ENCODE results near the gene DLG1. TPM values are rescaled to one million over a fixed set of nuclear protein-coding genes. Genes with fewer than 3 reads are reported as not detected.

The DLG1 gene
- total RNA-seq, 1 experiment from 2014 or later, result 90.2 TPM

DNA sequence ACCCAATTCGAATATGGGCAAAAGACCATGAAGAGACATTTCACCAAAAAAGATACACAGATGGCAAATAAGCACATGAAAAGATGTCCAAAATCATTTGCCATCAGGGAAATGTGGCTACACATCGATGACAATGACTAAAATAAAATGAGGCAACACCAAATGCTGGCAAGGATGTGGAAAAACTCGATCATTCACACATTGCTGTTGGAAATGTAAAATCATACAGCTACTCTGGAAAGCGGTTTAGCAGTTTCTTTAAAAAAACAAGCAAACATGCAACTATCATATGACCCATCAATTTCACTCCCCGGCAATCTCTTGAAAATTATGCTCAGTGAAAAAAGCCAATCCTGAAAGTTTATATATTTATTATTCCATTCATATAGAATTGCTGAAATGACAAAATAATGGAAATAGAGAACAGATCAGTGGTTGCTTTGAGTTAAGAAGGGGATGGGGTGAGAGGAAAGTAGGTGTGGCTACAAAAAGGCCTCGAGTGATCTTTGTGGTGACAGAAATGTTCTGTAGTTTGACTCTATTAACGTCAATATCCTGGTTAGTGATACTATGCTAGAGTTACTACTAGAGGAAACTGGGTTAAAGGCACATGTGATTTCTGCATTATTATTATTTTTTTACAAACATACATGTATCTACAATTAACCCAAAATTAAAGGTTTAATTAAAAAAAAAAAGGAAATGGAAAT is 45.0 kb downstream of the DLG1 start:
- CTCF ChIA-PET, result no interaction called here
- Histone ChIP-seq H3K27ac (ENCODE audit: low read length) (no peak overlapping the region), H3K9me3 (ENCODE audit: control insufficient read depth, insufficient read depth, low read depth, low read length) (peaks cover 15% of the 10 kb centered on the region), H3K4me3 (ENCODE audit: low read depth in 2 of 2, low read length in 2 of 2) (no peak overlapping the region), H3K36me3 (ENCODE audit: control insufficient read depth, insufficient read depth, low read length) (no peaks in the 10 kb centered on the region), H3K27me3 (ENCODE audit: control insufficient read depth, insufficient read depth, low read length) (no peaks in the 10 kb centered on the region), H3K4me1 (ENCODE audit: control insufficient read depth, insufficient read depth, low read length) (0 out of 2 replicates have a peak, but pooled peaks cover 2% of the 10 kb centered on the region)
- DNase-seq (ENCODE audit: low read depth, low spot score) (no peak), ATAC-seq (no peak)
- POLR2A ChIA-PET, result no interaction called here
- TF ChIP-seq, protein P1, sequence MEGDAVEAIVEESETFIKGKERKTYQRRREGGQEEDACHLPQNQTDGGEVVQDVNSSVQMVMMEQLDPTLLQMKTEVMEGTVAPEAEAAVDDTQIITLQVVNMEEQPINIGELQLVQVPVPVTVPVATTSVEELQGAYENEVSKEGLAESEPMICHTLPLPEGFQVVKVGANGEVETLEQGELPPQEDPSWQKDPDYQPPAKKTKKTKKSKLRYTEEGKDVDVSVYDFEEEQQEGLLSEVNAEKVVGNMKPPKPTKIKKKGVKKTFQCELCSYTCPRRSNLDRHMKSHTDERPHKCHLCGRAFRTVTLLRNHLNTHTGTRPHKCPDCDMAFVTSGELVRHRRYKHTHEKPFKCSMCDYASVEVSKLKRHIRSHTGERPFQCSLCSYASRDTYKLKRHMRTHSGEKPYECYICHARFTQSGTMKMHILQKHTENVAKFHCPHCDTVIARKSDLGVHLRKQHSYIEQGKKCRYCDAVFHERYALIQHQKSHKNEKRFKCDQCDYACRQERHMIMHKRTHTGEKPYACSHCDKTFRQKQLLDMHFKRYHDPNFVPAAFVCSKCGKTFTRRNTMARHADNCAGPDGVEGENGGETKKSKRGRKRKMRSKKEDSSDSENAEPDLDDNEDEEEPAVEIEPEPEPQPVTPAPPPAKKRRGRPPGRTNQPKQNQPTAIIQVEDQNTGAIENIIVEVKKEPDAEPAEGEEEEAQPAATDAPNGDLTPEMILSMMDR (IDR thresholded peaks at IDR 0.05), result no peak
- TF ChIP-seq TCF7L2 (IDR thresholded peaks at IDR 0.05; ENCODE audit: low read depth, low read length) (no peak), SIN3A (IDR thresholded peaks at IDR 0.05; ENCODE audit: borderline replicate concordance, insufficient read depth, low read depth, low read length) (no peak), POLR2AphosphoS5 (IDR thresholded peaks at IDR 0.05; ENCODE audit: low read depth, low read length) (no peak), REST (IDR thresholded peaks at IDR 0.05; ENCODE audit: insufficient read depth in 1 of 2, low read depth in 2 of 2, low read length in 1 of 2) (no peak)
- in situ Hi-C loops (cut with HindIII; ENCODE audit: low pct_unique_long_range_greater_than_20kb, low sequenced_read_pairs), result no loop called here
- BruUV-seq (replicated peaks), result no TSS peak
- intact Hi-C loops (cut with micrococcal nuclease; ENCODE audit: unreplicated experiment), result loop anchor here (10.0 kb wide), 1 partner anchor 251 kb away; no protein-coding TSS in a partner anchor

GRCh38 chr3:197249542-197249941 is 48.9 kb downstream of the DLG1 start:
- ChIA-PET CTCF (no interaction called here), POLR2A (no interaction called here)
- H3K9me3 ChIP-seq (ENCODE audit: control insufficient read depth, insufficient read depth, low read depth, low read length), result peaks cover 33% of the 10 kb centered on the region
- H3K4me3 ChIP-seq (ENCODE audit: low read depth in 2 of 2, low read length in 2 of 2), result no peak overlapping the region
- DNase-seq (ENCODE audit: low read depth, low spot score) (no peak), ATAC-seq (no peak)
- no peaks in the 10 kb centered on the region for H3K27me3 ChIP-seq (ENCODE audit: control insufficient read depth, insufficient read depth, low read length)
- no TSS peak for BruUV-seq (replicated peaks)
- H3K27ac ChIP-seq (ENCODE audit: low read length), result no peak overlapping the region
- no peaks in the 10 kb centered on the region for H3K4me1 ChIP-seq (ENCODE audit: control insufficient read depth, insufficient read depth, low read length)
- intact Hi-C loops (cut with micrococcal nuclease; ENCODE audit: unreplicated experiment) (no loop called here), in situ Hi-C loops (cut with HindIII; ENCODE audit: low pct_unique_long_range_greater_than_20kb, low sequenced_read_pairs) (no loop called here)
- no peak for TF ChIP-seq REST (IDR thresholded peaks at IDR 0.05; ENCODE audit: insufficient read depth in 1 of 2, low read depth in 2 of 2, low read length in 1 of 2)
- no peak for TF ChIP-seq SIN3A (IDR thresholded peaks at IDR 0.05; ENCODE audit: borderline replicate concordance, insufficient read depth, low read depth, low read length)
- TF ChIP-seq TCF7L2 (IDR thresholded peaks at IDR 0.05; ENCODE audit: low read depth, low read length), result no peak
- no peaks in the 10 kb centered on the region for H3K36me3 ChIP-seq (ENCODE audit: control insufficient read depth, insufficient read depth, low read length)
